HG03196 (cell line): ENCODE measurements around the gene FLNB.

ENCODE experiments used
- ATAC-seq: cut with Tn5 transposase; IDR thresholded peaks from one replicate; pipeline ENCODE4 v1.9.1; 2021; ENCODE audit not compliant: unreplicated experiment

FLNB gene

DNA sequence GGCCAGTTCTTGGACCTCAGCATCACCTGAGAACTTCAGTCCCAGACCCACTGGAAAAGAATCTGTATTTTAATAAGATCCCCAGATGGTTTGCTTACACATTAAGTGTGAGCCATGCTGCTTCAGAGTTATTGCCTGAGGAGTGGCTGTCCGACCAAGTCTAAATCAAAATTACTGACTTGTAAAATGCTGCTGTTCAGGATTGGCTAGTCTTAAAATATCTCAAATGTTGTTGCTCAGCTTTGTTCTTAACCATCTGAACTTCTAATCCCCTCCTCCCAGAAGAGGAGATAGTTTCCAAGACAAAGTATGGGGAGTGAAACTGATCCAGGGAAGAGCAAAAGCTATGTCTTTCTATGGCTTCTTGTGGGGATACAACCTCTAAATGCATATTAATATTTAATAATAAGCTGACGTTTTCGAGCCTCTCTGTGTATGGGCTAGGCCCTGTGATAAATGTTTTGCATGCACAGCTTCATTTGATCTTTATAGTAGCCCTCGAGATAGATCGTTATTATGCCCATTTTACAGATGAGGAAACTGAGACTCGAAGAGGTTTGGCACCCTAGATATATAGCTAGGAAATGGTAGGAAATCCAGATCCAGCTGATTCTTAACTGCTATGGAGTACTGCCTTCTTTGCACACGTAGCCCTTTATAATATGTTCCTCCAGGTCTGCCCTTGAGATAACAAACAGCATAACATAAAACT lies 150.4 kb downstream of the FLNB start:
- no peak for ATAC-seq

DNA sequence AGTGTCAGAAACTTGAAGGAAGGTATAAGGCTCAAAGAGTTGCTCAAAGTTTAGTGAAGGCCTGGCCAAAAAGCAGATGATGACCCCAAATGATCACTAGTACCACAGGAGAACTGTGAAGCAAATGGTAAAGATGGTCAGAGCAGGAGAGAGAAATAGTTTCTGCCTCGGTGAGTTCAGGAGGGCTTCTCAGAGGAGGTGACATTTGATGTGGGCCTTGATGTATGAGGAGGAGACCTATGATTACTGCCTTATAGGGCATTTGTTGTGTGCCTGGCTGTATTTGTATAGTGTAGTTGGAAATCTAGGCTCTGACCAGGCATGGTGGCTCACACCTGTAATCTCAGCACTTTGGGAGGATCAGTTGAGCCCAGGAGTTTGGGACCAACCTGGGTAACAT lies 152.2 kb downstream of the FLNB start:
- no peak for ATAC-seq

DNA sequence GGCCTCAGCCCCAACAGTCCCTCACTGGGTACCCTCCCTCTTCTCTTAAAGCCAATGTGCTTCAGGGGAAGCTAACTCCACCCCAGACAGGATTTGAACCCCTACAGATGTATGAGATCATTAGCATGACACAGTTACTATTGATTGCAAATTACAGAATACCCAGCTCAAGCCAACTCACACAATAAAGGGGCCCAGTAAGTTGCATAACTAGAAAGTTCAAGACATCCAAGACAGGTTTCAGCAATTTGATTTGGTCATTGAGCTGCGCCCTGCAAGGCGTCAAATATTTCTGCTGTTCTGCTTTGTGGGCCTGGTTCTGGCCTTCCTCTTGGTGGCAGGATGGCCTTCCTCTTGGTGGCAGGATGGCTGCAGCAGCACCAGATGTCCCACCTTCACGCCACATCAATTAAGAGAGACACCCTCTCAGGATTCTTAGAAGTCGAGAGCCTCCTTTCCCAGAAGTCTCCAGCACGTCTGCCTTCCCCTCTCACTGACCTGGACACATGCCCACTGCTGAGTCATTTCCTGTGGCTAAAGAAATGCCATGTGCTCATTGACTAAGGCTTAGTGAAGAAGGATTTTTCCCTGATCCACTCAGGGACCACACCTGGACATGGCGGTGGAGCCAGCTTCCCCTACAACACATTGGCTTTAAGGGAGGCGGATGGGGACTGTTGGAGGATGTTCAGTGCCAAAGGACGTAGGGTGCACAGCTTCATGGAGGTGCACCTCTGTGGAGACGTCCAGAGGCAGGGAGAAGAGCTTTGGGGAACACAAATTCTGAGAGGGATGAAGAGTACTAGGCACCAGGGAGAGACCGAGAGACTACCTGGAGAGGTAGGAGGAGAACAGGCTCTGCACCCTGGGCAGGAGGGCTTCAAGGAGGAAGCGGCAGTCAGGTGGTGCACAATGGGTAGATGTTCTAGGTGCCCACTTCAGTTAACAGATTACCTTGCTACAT lies 153.5 kb downstream of the FLNB start:
- no peak for ATAC-seq

DNA sequence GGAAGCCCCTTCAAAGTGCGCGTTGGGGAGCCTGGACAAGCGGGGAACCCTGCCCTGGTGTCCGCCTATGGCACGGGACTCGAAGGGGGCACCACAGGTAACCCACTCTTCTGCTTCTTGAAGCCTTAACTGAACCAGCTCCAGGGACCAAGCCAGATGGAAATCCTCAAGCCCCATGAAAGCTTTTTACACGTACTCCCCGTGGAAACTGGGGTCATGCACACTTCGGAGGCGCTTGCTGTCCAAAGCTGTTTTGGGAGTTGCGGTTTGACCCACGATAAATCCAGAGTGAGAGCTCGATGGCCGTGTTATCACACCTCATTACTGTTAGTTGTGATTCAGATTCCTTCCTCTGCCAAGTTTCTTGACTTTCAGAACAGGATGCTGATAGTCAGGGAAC lies 155.0 kb downstream of the FLNB start:
- ATAC-seq, result no peak

DNA sequence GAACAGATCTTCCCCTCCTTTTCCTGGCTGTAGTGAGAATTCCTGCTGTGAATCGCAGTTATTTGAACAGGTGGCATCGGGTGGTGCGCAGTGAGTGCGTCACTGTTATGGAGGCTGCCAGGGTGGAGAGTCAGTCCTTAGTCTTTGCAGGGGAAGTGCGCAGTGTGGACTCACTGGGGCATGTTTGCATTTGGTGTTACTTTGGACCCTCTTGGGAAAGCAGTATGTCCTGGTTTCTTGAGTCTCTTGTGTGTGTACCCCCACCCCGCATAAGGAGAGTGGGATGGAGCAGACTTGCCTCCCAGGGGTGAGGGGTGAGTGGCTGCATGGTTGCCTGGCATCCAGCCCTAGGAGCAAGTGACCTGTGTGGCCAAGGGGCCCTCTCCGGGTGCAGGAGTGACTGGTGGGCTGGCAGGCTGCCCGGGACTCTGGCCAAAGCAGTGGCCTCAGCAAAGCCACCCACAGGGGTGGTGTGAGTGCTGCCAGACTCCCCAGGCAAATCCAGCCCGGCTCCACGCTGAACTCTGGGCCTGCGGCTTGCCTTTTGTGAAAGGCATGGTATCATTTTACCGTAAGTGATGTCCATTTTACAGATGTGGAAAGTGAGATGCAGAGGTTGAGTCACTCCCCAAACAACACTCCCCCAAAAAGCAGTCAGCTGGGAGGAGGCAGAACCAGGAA lies 156.1 kb downstream of the FLNB start:
- ATAC-seq, result no peak

DNA sequence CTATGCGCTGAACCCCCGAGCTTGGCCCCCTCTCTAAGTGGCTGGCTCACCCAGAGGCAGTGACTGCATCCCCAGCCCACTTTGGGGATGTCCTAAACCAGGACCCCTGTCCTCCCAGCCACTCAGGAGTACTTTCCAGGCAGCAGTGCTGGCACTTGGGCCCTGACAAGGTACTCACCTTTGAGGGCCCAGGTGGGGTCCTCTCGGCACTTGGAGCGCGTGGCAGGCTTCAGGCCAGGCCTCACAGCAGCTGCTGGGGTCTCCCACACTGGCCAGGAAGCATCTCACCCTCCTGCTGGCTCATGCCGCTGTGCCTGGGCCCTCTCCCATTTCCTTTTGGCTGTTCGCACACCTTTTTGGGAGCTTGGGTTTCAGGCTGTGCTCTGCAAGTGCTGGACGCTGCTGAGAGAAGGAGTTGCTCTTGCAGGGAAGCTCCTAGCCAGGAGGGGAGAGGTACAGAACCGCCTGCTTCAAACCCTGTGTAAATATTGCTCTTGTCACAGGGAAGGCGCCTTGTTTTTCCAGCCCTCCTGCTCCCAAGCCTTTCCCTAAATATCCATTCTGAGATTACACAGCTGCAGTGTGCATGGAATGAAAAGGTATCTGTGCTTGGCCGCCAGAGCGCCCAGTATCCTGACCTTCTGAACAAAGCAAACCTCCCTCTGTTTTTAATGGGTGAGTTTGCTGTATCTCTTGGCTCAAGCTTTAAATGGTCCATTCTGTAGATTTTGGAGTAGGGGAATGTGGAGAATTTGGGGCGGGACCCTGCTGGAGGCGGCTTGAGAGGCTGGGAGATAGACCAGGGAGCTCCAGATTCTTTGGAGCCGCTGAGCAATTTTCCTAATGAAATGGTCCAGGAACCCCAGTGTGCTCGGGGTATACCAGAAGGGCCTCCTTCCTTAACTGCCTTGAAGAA lies 156.9 kb downstream of the FLNB start:
- no peak for ATAC-seq

DNA sequence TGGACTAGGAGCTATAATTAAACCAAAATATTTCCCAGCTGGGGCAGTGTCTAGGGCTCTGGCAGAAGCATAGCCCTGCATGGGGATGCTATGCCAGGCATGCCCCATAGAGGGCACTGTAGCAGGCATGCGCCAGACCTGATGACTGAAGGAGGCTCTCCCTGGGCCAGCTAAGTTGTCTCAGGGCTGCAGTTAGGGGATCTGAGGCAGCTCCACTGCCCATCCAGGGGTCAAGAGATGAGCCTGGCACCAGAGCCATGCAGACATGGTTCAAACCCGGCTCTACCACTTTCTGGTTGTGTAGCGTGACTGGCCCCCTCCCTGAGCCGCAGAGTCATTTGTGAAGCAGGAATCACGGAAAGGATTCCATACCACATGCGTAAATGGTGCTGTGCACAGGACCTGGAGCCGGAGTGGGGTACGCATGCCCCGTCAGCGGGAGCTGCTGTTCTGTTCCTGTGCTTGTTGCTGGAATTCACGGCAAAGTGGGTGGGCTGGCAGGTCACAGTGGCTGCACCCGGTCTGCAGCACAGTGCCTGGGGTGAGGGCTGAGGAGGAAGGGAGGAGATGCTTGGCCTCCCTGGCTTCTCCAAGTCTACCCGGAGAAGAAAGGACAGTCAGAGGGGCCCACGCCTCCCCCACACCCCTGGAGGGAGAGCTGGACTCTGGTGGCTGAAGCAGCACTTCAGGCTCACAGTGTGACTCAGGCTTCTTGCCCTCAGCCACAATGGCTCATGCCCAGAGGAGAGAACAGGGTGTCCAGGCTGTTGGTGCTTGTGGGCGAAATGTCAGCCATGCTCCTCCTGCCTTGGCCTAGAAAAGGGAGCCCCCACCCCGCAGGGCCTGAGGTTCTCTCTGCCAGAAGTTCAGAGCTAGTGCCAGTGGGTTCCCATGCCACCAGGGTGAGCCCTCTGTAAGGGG lies 159.5 kb downstream of the FLNB start:
- no peak for ATAC-seq

DNA sequence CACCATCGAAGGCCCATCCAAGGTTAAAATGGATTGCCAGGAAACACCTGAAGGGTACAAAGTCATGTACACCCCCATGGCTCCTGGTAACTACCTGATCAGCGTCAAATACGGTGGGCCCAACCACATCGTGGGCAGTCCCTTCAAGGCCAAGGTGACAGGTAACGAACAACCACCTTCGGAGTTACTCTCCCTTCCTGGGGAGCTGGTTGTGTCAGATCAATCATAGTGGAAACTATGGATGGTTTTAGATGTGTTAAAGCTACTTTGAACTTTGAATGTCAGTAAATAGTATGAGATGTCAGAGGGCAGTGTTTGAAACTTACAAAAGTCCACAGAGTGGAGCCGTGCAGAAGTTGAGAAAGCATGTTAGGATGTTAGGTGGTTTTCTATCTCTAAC lies 160.3 kb downstream of the FLNB start:
- ATAC-seq, result no peak

DNA sequence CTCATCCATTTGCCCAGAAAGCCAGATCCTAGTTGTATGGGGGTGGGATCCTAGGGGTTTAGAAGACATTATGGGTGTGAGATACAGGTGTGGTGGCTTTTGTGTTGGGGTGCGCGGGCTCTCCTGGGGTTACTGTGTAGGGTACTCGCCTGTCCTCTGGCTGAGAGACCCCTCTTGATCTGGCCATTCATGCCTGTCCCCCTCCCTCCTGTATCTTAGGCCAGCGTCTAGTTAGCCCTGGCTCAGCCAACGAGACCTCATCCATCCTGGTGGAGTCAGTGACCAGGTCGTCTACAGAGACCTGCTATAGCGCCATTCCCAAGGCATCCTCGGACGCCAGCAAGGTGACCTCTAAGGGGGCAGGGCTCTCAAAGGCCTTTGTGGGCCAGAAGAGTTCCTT lies 161.1 kb downstream of the FLNB start:
- no peak for ATAC-seq

DNA sequence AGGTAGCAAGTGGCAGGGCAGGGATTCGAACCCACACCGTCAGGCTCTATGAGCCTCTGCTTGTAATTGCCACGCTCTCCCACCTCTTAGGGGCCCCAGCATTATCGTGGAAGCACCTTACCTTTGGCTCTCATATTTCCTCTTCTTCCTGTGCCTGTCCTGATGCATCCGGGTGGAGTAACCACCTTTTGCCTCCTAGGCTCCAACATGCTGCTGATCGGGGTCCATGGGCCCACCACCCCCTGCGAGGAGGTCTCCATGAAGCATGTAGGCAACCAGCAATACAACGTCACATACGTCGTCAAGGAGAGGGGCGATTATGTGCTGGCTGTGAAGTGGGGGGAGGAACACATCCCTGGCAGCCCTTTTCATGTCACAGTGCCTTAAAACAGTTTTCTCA lies 162.2 kb downstream of the FLNB start:
- ATAC-seq, result no peak

DNA sequence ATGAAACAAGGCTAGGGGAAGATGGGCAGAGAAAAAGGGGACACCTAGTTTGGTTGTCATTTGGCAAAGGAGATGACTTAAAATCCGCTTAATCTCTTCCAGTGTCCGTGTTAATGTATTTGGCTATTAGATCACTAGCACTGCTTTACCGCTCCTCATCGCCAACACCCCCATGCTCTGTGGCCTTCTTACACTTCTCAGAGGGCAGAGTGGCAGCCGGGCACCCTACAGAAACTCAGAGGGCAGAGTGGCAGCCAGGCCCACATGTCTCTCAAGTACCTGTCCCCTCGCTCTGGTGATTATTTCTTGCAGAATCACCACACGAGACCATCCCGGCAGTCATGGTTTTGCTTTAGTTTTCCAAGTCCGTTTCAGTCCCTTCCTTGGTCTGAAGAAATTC lies 162.9 kb downstream of the FLNB start:
- ATAC-seq, result no peak

DNA sequence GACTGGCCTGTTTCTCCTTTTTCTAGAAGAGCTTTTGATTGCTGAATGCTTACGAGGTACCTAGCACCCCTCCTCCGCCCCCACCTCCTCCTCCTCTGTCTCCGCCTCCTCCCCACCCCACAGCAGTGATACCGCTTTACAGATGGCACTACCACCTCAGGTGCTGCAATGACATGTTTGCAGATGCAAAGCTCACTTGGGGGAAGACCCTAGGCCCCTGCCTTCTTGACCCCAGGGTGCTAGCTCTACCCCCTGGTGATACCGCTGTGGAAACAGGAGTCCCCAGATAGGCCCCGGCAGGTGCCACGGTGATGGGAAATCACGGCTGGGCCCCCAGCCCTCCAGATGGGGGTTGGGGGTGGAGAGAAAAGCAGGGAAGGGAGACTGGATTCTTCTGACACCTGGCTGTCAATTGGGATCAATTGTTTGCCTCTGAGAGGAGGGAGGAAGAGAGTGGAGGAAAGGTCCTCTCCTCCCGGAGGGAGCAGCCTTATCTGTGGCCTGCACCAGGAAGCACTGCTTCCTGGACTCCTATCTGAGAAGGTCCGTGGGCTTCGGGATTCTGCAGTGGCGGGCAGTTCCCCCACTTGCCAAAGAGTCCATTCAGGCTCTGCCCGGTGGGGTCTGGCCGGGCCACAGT lies 164.9 kb downstream of the FLNB start:
- ATAC-seq, result no peak

DNA sequence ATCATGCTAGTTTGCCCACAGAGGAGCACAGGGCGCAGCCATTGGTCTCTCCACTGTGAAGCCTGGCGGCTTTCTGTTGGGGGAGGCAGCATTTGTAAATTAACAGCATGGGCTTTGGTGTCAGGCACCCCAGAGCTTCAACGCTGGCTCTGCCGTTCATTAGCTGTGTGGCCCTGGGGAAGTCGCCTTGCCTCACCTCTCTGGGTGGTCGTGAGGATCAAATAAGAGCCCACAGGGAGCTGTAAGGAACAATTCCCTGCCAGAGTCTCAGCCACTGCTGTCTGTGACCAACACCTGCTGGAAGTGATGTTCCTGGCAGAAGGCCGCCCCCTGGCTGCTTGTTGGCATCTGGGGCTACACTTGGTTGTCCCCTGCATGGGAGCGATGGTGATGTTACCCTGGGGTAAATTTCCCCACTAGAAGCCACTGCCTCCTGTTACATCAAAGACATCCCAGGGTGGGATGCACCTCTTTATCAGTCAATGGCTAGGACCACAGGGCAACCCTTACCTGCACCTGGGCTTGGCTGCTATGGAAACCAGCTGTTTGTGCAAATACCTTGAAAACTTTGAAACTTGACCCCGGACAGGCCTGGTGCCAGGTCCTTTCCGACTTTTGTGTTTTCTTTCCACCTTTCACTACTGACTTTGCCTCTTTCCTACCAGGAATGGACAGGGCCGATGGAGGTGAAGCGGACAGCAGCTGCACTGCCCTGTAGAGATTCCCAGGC lies 165.6 kb downstream of the FLNB start:
- ATAC-seq, result no peak

DNA sequence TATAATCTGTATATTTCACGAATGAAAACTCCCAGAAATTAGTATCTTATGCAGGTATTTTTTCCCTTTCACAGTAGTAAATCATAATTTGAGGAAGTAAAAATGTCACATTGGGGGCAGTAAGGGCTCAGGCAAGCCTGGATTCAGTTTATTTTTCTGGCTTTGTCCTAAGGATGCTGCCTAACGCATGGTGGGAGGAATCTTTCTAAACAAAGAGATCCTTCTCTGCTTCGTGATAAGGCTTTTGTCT lies 166.9 kb downstream of the FLNB start:
- no peak for ATAC-seq

DNA sequence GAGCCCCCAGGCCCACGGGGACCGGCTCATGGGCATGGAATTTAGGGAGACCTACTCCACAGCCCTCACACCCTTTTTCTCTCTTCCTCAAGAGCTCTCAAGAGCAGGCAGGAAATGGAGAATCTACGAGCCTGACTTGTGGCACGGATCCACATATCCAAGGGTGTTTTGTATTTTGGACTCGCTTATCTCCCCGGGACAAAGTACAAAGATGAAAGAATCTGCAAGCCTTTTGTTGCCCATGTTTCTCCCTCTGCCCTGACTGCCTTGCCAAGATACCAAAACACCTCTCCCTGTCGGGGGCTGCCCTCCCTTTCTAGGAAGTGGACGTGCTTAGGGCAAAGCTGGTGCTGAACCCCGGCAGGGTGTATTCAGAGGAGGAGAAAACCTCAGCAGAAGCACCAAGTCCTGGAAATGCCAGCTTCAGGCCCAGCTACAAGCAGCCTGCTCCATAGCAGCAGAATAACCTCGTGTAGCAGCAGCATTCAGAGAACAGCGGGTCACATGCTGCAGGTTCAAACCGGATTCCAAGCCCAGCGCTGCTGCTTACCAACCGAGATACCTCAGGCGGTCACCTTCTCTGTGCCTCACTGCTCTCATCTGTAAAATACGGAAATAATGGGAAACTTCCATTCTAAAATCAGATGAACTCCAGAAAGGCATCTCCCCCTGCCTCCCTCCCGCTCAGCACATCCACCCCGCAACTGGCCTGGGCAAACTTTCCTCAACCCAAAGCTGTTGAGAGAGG lies 167.4 kb downstream of the FLNB start:
- ATAC-seq, result no peak

DNA sequence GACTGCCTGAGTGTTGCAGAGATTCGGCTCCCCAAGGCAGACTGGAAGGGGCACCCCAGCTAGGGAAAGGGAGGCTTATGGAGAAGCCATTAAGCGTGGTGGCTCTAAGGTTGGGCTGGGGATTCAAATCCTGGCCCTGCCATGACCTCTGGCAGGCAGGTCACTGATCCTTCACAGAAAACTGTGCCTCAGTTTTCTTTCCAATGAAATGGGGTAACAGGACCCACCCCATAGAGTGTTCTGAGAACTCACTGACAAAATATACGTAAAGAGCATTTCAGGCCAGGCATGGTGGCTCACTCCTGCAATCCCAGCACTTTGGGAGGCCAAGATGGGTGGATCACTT lies 167.9 kb downstream of the FLNB start:
- no peak for ATAC-seq

DNA sequence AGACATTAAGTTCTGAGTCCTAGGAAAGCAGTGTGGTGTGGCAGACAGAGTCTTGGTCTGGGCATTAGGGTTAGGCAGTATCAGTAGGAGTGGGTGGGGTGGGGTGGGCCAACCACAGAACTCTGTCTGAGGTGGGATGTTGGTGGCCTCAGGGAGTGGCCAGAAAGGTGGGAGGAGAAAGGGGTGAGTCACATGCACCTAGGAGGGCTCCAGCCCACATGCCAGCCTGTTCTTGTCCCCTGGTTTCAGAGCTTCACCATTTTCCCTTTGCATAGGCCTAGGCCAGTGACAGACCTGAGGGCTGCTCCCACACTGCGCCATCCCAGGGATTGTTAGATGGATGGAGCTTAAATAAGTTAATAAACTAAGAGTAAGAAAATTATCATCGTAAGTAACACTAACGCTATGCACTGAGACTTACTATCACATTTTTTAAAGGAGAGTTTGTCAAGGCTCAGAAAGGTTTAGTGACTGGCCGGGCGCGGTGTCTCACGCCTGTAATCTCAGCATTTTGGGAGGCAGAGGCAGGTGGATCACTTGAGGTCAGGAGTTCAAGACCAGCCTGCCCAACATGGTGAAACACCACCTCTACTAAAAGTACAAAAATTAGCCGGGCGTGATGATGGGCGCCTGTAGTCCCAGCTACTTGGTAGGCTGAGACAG lies 168.7 kb downstream of the FLNB start:
- ATAC-seq, result no peak
